ENCODE measurements around the gene CPNE8.

The CPNE8 gene

DNA sequence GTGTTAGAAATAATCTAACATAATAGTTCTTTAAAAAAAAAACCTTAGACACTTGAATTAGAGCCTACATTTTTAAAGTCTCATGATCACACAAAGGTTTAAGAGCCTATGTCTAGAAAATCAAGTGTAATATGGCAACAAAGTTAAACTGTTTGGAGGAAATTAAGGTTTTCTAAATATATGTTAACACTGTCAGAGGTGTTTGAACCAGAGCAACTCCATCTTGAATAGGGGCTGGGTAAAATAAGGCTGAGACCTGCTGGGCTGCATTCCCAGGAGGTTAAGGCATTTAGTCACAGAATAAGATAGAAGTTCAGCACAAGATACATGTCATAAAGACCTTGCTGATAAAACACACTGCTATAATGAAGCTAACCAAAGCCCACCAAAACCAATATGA lies 12.4 kb downstream of the CPNE8 start:
- DNase-seq, result no peak

GRCh38 chr12:38892087-38892786 lies 13.2 kb downstream of the CPNE8 start:
- DNase-seq, result no peak

DNA sequence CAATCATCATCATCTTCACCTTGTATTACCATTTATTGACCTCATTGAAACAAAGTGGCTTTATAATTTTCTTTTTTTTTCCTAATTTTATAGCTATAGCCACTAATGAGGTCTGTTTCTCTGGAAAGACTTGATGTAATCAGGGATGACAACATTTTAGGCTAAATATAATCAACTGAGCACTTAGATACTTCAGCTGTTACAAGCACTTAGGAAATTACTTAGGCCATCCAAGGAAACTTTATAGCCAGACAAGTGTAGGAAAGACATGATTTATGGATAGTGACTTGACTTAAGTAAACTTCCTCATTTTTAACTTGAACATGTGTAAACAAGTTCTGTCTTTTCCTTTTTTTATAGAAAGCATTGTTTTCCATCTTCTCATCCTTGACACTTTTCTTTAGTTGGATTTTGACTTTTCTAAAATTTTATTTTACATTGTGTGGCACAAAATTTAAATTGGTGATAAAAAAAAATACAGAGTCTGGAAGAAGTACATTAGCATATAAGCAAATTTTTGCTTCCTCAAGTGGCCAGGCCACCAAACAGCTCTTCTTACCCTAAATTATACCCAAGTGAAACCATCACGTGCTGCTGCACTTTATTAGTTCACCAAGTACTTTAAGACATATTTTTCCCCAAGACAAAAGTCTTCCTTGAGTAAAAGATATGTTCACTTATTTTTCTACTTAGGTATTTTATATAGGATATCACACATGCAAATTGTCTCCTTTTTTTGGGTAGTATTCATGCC lies 15.1 kb downstream of the CPNE8 start:
- no peak for DNase-seq

GRCh38 chr12:38889297-38889815 lies 16.0 kb downstream of the CPNE8 start:
- no peak for DNase-seq

DNA sequence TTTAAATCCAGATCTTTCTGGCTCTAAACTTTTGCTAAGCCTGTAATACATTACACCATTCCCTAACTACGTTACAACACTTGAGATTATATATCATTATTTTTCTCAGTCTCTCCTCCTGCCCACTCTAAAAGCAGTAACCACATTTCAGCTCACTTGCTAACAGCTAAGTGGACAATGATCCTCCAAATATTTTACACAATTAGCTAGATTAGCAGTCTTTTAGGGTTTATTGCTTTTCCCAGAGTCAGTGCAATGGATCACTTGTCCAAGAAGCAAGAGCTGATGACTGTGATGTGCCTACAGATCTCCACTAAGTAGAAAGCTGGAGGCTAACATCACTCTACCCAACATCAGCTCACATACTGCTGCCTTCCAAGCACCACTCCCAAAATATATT lies 17.6 kb downstream of the CPNE8 start:
- no peak for DNase-seq

GRCh38 chr12:38886931-38887330 lies 18.5 kb downstream of the CPNE8 start:
- no peak for DNase-seq

DNA sequence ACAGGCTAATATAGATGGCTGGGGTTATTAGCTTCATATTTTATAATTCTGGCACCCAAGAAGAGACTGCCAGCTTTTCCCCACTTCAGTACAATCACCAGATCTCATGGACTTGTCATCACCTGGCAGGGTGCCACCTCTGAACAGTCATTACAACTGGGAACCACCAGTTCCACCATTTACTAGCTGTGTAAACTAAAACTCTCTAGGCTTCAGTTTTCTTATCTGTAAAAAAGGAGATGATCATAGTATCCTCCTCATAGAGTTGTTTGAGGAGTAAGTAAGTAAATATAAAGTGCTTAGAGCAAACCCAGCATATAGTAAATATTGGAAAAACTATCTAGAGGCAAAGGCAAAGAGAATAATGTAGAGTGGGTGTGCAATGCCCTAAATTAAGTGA lies 19.3 kb downstream of the CPNE8 start:
- DNase-seq, result no peak

- DNase-seq, result no peak
Measured at GRCh38 chr12:38884666-38885065, 20.7 kb downstream of the CPNE8 start.

- DNase-seq, result no peak
Measured at GRCh38 chr12:38883629-38884134, 21.7 kb downstream of the CPNE8 start.

- no peak for DNase-seq
Measured at GRCh38 chr12:38880288-38880687, 25.1 kb downstream of the CPNE8 start.

DNA sequence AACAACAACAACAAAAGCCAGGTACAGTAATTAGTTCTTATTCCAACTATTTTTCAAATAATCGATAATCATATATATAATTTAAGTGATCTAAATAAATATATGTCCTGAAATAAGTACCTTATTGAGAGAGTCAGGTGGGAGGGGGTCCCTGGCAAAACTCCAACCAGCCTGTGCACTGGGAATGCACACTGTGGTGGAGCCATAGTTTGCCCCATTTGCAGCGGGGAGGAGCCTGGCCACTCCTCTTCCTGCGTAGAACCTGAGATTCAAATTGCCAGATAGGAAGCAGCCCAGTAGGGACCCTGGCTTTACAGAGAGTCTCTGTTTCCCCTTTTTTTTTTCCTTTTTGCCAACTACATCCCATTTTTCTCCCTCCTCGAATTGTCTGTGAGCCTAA lies 26.4 kb downstream of the CPNE8 start:
- no peak for DNase-seq

DNA sequence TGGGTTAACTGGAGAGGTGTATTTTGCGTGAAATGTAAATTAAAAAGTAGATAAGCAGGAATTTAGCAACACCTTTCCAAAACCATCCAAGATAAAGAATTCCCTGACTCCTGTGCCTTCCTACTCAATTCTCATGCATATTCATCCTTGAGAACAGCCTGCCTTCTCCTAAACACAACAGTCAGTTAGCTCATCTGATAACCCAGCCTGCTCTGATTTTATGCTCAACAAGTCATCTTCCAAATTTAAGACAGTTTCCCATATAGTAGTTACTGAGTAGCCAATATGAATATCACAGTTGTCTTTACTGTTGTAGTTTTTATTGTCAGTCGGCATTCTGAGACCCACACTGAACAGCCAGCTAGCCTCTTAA lies 27.1 kb downstream of the CPNE8 start:
- DNase-seq, result no peak

DNA sequence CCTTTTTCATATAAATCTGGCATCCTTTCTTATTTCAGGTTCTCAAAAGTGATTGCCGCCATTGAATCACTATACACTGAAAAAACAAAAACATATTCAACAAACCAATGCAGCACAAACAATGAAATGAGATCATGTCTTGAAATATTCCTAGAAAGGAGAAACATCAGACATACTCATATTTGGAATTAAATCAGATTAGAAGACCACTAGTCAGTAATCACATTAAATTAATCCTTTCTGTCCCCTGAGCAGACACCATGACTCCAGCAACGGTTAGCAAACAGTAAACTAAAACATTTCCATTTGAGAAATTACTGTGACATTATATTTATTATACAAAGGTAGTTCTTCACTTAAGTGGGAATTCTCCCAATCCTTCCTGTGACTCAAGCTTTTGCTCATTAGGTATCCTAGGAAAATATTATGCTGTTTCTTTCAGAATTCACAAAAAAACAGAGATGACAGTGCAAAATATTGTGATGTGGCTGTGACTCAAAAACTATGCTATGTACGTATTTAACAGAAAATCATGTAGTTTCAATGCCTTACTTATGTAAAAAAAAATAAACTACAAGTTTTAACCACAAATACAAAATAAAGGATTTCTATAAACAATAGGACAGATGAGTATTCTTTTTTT lies 29.7 kb downstream of the CPNE8 start:
- DNase-seq, result no peak

DNA sequence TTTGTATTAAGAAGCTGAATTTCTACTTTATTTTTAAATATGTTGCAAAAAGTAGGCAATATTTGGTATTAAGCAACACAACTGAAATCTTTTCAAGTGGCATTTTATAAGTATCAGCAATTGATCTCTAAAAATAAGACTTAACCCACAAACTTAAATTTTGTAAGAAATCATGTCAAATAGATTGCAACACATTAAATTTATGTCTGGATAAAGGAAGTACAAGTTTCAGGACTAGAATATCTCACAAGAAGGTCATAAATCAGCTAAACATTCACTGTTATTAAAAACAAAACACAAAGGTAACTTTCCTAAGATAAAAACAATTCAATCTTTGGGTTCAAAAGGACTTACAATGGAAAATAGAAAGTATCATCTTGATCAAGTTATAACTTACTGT lies 32.8 kb downstream of the CPNE8 start:
- no peak for DNase-seq

DNA sequence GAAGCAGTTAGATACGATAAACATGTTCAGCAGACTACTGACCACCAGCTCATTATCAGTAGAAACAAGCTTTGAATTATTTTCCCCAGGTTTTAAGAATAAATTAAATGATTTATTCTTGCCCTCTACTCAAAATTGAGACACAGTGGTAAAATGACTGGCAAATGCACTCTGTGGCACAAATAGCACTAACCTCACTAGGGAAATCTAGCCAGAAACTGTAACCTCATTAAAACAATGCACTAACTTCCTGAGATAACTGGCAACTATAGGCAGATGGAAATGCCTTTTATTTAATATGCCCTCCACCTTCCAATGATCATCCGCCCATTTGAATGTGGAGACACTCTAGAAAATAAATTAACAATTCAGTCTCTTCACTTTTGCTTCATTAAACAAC lies 33.2 kb downstream of the CPNE8 start:
- no peak for DNase-seq

- no peak for DNase-seq
Measured at GRCh38 chr12:38869036-38869435, 36.4 kb downstream of the CPNE8 start.

DNA sequence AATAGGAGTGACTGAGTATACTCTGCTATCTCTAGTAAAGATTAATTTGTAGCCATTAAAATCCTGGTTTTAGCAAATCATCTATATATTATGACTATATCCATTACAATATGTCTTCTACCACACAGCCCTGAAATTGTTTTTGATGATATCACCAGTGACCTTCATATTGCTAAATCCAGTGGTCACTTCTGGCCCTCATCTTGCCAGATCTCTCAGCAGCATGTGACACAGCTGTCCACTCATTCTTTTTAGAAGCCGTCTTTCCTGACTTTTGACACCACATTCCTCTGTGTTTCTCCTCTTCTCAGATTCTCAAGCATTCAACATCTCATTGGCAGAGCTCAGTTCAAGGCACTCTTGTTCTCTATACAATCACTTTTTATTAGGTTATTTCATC lies 54.9 kb downstream of the CPNE8 start:
- DNase-seq, result no peak

DNA sequence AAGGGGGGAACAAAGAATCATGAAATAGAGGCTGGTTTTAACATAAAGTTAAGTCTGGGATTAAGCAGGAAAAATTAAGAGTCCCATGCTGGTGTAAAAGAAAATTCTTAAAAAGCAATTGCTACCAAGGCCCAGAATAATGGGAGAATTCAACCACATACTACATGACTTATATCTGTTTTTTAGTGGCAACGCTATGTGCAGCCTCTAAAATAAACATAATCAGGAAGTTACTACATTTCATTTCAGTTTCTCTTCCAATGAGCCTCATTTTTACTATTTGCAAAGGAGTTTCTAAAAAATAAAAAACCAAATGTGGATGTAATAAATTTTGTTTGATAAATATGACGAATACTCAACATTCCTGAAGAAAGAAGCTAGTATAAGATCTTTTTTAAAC lies 58.1 kb downstream of the CPNE8 start:
- DNase-seq, result no peak

DNA sequence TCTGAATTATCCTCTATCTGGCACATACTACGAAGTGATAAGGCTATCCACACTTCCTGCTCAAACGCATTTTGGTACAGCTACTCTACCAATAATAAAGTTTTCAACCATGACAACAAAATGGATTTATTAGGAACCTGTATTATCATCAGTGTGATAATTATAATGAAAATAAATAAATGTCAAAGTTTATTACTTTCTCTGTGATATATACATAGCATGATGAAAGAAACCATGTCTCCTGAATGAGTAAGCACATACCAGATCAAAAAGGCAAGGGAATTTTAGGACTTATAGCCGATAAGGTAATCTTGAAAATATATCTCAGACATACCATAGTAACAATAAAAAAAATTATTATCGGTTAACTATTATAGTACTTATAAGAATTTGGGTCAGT lies 61.1 kb downstream of the CPNE8 start:
- no peak for DNase-seq

GRCh38 chr12:38838056-38838850 lies 67.1 kb downstream of the CPNE8 start:
- no peak for DNase-seq

- DNase-seq, result no peak
Measured at GRCh38 chr12:38831715-38832114, 73.7 kb downstream of the CPNE8 start.

GRCh38 chr12:38825006-38825405 lies 80.4 kb downstream of the CPNE8 start:
- no peak for DNase-seq

DNA sequence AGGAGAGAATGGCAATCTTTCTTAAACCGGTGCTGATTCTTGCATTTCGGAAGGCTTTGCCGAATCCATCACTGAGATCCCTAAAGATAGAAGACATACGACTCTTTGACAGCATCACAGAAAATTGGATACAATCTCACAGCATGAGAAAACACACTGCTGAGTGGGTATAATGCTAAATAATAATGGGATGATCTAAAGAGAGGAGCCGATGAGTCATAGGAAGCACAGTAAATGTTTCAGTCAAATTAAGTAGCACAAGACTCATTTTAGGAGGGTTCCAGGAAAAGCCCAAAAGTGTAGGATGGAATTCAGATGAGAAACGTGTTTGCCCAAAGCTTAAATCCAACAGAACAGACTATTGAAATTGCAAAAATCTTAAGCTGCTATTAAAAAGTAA lies 81.7 kb downstream of the CPNE8 start:
- DNase-seq, result no peak

Data from DMS153 (cell line).